Endothelial cell (in vitro differentiated cells): Measurements from ENCODE around the gene CNTN4. TPM values are rescaled to one million over a fixed set of nuclear protein-coding genes. Genes with fewer than 3 reads are reported as not detected.
"Not testable (repeated sequence)": the region's sequence is repeated elsewhere in the genome, so short reads cannot be mapped to it uniquely, and the experiment has no call there.

ENCODE experiments used
- DNase-seq: peaks from one replicate; pipeline ENCODE4 v3.0.0; 2021; ENCODE audit warnings: low spot score
- H3K27ac Mint-ChIP-seq: one replicate; pipeline ENCODE4 v1.8.0; 2021; ENCODE audit warnings: mixed read lengths, inconsistent platforms; ENCODE audit not compliant: unreplicated experiment
- H3K27me3 Mint-ChIP-seq: one replicate; pipeline ENCODE4 v1.8.0; 2021; ENCODE audit warnings: mild to moderate bottlenecking, moderate library complexity, mixed read lengths, inconsistent platforms; ENCODE audit not compliant: unreplicated experiment
- H3K36me3 Mint-ChIP-seq: one replicate; pipeline ENCODE4 v1.8.0; 2021; ENCODE audit warnings: mild to moderate bottlenecking, low read depth, mixed read lengths, inconsistent platforms; ENCODE audit not compliant: unreplicated experiment
- H3K4me1 Mint-ChIP-seq: one replicate; pipeline ENCODE4 v1.8.0; 2021; ENCODE audit warnings: mild to moderate bottlenecking, mixed read lengths, inconsistent platforms; ENCODE audit not compliant: unreplicated experiment
- H3K4me3 Mint-ChIP-seq: one replicate; pipeline ENCODE4 v1.8.0; 2021; ENCODE audit warnings: mild to moderate bottlenecking, mixed read lengths, inconsistent platforms; ENCODE audit not compliant: unreplicated experiment
- H3K9me3 Mint-ChIP-seq: one replicate; pipeline ENCODE4 v1.8.0; 2021; ENCODE audit warnings: mixed read lengths, inconsistent platforms; ENCODE audit not compliant: unreplicated experiment
- total RNA-seq: library from RNA; stranded (reverse); fragmentation: NEBNext Ultra II Directional; extraction: Animal tissue kit (Norgen Biotek cat#: 25700); gene quantifications from one replicate; pipeline ENCODE4 v1.2.1, GENCODE V29; 2021; ENCODE audit not compliant: unreplicated experiment
- TF ChIP-seq, protein P1 (sequence below): fragments of 200-600 bp; sonication (generic); IDR thresholded peaks from one replicate; pipeline ENCODE4 v1.5.0; 2021; ENCODE audit warnings: antibody characterized with exemption; ENCODE audit not compliant: unreplicated experiment

The CNTN4 gene
- total RNA-seq, 1 donor from 2014 or later, result not detected

DNA sequence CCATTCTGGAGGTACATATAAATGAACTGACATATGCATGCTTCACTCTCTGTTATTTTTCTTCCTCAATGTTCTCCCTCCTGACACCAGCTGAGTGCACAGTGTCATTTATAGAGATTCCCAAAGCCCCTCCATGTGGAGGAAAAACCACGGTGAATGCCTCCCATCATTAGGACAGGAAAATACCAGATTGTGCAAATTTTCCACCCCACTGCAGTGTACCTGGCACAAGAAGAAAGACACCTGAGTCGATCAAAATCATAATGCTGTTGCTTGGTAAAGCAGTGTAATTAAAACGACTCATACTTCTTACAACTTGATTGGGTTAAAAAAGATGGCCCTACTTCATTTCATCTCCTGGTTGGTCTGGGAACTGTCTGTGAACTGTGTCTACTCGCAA is 720.9 kb downstream of the CNTN4 start:
- DNase-seq, result no peak
- Mint-ChIP-seq H3K9me3 (peaks cover 13% of the 10 kb centered on the region), H3K27me3 (peaks cover 2% of the 10 kb centered on the region), H3K4me1 (no peaks in the 10 kb centered on the region), H3K27ac (no peak overlapping the region), H3K36me3 (no peaks in the 10 kb centered on the region), H3K4me3 (no peak overlapping the region)
- TF ChIP-seq, protein P1, sequence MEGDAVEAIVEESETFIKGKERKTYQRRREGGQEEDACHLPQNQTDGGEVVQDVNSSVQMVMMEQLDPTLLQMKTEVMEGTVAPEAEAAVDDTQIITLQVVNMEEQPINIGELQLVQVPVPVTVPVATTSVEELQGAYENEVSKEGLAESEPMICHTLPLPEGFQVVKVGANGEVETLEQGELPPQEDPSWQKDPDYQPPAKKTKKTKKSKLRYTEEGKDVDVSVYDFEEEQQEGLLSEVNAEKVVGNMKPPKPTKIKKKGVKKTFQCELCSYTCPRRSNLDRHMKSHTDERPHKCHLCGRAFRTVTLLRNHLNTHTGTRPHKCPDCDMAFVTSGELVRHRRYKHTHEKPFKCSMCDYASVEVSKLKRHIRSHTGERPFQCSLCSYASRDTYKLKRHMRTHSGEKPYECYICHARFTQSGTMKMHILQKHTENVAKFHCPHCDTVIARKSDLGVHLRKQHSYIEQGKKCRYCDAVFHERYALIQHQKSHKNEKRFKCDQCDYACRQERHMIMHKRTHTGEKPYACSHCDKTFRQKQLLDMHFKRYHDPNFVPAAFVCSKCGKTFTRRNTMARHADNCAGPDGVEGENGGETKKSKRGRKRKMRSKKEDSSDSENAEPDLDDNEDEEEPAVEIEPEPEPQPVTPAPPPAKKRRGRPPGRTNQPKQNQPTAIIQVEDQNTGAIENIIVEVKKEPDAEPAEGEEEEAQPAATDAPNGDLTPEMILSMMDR, result no peak

DNA sequence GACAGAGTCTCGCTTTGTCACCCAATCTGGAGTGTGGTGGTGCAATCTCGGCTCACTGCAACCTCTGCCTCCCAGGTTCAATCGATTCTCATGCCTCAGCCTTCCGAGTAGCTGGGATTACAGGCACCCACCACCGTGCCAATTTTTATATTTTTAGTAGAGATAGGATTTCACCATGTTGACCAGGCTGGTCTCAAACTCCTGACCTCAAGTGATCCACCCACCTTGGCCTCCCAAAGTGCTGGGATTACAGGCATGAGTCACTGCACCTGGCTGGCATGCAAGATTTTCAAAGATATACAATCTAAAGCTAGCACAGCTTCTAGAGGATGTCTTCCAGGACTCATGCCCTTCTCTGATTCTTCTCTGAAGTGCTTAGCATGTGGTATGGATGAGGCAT is 722.3 kb downstream of the CNTN4 start:
- not testable (repeated sequence) for H3K4me3 Mint-ChIP-seq, H3K27me3 Mint-ChIP-seq, H3K27ac Mint-ChIP-seq, H3K36me3 Mint-ChIP-seq, H3K4me1 Mint-ChIP-seq, DNase-seq
- peaks cover 13% of the 10 kb centered on the region for H3K9me3 Mint-ChIP-seq

DNA sequence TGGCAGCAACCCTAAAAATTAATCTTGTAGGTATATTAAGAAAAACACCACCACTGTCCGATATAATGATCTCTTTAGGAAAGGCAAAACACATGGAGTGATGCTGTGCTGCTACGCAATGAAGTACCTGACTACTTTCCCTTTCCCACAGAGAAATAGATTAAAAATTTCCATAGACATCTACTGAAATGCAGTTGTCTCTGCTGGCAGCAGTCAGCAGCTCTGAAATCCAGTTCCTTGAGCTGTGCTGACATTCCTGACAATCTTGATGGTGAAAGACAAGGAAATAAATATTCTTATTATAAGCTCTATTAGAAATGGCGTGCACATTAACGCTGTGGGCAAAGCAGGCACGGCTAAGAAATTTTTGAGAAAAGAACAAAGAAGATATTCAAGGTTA is 723.9 kb downstream of the CNTN4 start:
- DNase-seq, result no peak
- H3K9me3 Mint-ChIP-seq, result peaks cover 18% of the 10 kb centered on the region
- TF ChIP-seq, protein P1, result no peak
- peaks cover 4% of the 10 kb centered on the region for H3K36me3 Mint-ChIP-seq
- no peak overlapping the region for H3K4me3 Mint-ChIP-seq
- H3K4me1 Mint-ChIP-seq, result no peaks in the 10 kb centered on the region
- H3K27me3 Mint-ChIP-seq, result peaks cover 2% of the 10 kb centered on the region
- no peak overlapping the region for H3K27ac Mint-ChIP-seq

GRCh38 chr3:2823031-2823430 is 724.4 kb downstream of the CNTN4 start:
- peaks cover 4% of the 10 kb centered on the region for H3K36me3 Mint-ChIP-seq
- no peak for DNase-seq
- no peaks in the 10 kb centered on the region for H3K4me1 Mint-ChIP-seq
- peaks cover 22% of the 10 kb centered on the region for H3K9me3 Mint-ChIP-seq
- no peak overlapping the region for H3K4me3 Mint-ChIP-seq
- peaks cover 2% of the 10 kb centered on the region for H3K27me3 Mint-ChIP-seq
- no peak overlapping the region for H3K27ac Mint-ChIP-seq
- TF ChIP-seq, protein P1, result no peak

DNA sequence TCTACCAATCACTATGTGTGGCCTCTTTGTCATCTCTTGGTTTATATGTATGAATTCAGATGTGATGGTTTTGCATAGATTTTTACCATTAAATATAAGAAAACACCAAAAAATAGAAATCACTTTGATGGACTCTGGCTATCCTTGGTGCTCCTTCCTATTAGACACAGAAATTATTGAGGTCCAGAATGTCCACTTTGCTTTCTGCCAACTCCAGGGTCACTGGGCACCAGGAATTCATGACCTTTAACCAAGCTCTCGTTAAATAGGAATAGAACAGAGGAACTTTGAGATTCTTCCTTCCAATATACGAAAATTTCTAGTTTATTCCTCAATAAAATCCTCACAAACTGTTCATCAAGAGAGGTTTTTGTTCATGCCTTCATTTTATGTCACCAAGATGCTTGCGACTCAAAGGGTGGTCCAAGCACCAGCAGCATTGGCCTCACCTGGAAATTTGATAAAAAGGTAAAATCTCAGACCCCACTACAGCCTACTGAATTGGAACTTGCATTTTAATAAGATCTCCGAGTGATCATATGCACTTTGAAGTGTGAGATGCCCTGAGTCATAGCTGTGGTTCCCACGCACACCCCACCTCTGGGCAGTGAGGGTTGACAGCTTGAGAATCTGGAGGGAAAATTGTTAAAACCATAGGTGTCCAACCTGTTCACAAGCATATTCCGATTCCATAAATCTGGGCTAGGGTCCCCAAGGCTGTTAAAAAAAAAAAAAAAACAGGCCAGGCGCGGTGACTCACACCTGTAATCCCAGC is 725.0 kb downstream of the CNTN4 start:
- no peak overlapping the region for H3K27ac Mint-ChIP-seq
- H3K9me3 Mint-ChIP-seq, result peaks cover 26% of the 10 kb centered on the region
- H3K27me3 Mint-ChIP-seq, result peaks cover 2% of the 10 kb centered on the region
- TF ChIP-seq, protein P1, result no peak
- H3K4me3 Mint-ChIP-seq, result no peak overlapping the region
- H3K4me1 Mint-ChIP-seq, result no peaks in the 10 kb centered on the region
- DNase-seq, result no peak
- peaks cover 4% of the 10 kb centered on the region for H3K36me3 Mint-ChIP-seq
